ENCODE data around the gene RNASE7.

RNASE7 gene

GRCh38 chr14:21088687-21089086 is 46.5 kb downstream of the RNASE7 start:
- DNase-seq, result no peak

- DNase-seq, result no peak
These were observed 47.1 kb downstream of the RNASE7 start for GRCh38 chr14:21089271-21089670.

- DNase-seq, result no peak
These were observed 47.7 kb downstream of the RNASE7 start for GRCh38 chr14:21089877-21090193.

GRCh38 chr14:21090194-21090939 is 48.2 kb downstream of the RNASE7 start:
- DNase-seq, result no peak

GRCh38 chr14:21090940-21091663 is 48.9 kb downstream of the RNASE7 start:
- DNase-seq, result no peak

- DNase-seq, result no peak
These were observed 49.7 kb downstream of the RNASE7 start for GRCh38 chr14:21091821-21092272.

GRCh38 chr14:21092273-21093011 is 50.3 kb downstream of the RNASE7 start:
- DNase-seq, result peak; percentile 87

- no peak for DNase-seq
These were observed 50.9 kb downstream of the RNASE7 start for GRCh38 chr14:21093018-21093417.
